HG03571 (cell line): Measurements from ENCODE around the gene MSANTD1.

ENCODE experiments used
- ATAC-seq: cut with Tn5 transposase; IDR thresholded peaks from one replicate; pipeline ENCODE4 v1.9.1; 2021; ENCODE audit not compliant: unreplicated experiment

MSANTD1 gene

DNA sequence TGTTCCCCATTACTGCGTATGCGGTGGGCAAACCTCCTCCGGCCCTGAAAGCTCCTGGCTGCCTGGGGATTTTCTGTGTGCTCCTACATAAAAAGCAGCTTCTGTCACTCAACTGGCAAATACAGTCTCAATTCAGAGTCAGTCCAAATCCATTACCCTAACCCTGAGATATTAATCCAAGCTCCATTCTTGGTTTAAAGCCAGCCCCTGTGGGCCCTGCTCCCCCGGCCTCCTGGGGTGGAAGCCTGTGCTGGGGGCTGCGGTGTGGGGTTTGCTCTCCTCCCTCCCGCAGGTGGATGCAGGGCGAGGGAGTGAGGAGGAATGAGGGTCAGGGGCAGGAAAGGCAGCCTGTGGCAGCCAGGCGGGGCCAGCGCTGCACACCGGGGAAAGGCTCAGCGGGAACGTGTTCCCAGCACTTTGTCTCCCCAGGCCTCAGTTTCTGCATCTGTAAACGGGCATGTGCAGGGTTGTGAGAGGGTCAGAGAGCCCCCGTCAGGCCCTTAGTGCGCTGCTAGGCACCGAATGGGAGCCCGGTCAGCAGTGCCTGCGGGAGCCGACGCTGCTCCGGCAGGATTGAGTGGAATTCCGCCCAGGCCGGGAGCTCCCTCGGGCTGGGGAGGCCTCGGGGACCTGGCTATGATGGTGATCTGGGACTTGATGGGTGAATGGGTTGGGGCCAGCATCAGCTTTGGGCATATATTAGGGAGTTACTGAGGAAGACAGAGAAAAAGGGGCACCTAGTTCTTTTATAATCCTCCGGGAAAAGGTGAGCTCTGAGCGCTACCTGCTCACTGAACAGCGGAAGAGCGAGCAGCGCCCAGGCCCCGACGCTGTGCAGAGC lies 37.6 kb downstream of the MSANTD1 start:
- no peak for ATAC-seq

GRCh38 chr4:3287271-3287971 lies 38.5 kb downstream of the MSANTD1 start:
- ATAC-seq, result no peak

DNA sequence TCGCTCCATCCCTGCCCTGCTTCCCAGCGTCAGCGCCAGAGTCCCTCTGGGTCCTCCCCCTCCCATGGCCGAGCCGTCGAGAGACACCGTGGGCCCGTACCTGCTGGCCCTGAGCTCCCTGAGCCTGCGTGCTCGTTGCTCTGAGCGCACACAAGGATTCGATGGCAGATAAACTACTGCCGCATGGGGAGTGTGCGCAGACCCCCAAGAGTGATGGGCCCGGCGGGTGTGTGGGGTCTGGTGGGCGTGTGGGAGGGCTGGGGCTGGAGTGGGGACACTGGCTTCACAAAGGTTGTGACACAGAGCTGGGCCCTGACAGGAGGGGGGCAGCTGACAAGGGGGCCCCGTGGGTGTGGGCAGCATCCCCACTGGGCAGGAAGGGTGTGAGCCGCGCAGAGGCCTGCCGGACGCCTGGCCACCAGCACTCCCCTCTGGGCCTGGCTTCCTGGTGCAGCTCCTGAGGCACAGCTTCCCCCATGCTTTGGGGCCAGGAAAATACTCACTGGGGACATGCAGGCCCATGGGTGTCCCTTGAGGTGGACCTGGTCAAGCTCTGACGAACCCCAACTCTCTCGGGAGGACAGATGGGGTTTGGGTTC lies 39.1 kb downstream of the MSANTD1 start:
- no peak for ATAC-seq

DNA sequence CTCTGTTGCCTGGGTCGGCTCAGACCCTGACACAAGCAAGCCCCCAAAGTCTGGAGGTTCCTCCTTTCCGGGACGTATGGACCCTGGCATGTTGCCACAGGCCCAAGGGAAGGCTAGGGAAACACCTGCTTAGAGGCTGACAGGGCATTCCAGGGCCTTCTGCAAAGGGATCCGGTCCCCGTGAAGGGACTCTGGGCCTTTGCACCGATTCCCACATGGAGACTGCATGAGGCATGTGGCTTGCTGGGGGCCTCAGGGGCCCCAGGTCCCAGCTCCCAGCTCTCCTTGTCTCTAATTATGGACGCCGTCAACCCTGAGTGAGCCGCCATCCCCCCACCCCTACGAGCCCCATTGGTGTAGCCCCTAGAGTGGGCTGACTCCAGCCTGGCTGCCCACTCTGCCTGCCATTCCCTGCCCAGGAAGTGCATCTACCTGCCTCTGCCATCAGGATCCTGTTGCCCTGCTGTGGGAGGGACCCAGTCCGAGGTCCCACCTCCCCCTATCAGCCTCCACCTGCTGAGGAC lies 39.7 kb downstream of the MSANTD1 start:
- ATAC-seq, result no peak

- no peak for ATAC-seq
Observed at GRCh38 chr4:3290476-3290875, 41.5 kb downstream of the MSANTD1 start.

DNA sequence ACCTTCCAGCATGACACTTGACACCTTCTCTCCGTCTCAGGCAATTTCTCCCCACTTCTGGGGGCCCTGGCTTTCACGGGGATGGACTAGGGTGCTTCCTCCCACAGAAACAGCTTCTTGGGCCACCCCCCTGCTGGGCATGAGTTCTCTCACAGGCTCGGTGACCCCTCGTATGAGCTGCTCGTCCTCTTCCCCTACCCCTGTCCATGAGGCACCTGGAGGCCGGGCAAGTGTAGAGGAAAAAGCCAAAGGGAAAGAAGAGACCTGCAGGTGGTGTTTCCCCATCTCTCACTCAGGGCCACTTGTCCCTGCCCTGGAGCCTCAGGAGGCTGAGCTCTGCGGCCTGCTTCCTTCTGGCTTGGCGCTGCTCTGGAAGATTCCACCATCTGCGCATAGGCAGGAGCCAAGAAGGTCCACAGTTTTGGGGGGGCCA lies 41.9 kb downstream of the MSANTD1 start:
- ATAC-seq, result no peak

- ATAC-seq, result no peak
Observed at GRCh38 chr4:3291411-3291968, 42.5 kb downstream of the MSANTD1 start.

- peak; percentile 18 for ATAC-seq
Observed at GRCh38 chr4:3291969-3292570, 43.1 kb downstream of the MSANTD1 start.

DNA sequence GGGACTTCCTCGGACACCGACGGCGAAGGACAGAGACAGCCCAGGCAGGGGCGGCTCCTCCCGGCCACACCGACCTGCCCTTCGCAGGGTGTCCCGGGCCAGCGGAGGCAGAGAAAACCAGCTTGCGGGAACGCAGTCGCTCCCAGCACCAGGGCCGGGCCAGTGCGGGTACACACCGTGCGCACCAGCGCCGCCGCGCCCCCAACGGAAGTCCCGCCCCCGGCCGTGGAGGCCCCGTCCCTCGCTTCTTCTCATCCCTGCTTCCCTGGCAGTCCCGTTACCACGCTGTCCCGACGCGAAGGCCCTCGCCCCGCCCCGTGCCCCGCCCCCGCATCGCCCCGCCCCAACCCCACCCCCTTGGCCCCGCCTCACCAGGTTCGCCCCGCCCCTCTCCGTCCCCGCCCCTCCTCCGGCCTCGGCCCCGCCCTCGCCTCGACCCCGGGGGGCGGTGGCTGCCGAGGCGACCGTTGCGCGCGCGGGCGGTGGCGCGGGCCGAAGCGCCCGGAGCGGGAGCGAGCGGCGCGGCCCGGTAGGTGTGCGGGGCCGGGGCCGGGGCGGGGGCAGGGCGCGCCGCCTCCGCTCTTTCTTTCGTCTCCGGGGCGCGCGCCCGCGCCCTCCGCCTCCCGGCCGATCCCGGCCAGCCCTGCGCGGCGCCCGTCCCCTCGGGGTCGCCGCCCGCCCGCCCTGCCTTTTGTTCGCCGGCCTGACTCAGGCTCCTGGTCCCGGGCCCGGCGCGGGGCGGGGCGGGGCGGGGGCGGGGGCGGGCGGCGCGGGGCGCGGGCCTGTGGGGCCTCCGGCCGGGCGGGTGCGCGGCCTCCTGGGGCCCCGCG lies 43.8 kb downstream of the MSANTD1 start, which contains the start of gene RGS12:
Gene RGS12 (plus strand): TSS at position 451 of the 830 bp plus-strand sequence. CDS start 23,150 bp downstream, outside the sequence.
- ATAC-seq, result peak; percentile 72

- ATAC-seq, result no peak
Observed at GRCh38 chr4:3293401-3294391, 44.7 kb downstream of the MSANTD1 start.

DNA sequence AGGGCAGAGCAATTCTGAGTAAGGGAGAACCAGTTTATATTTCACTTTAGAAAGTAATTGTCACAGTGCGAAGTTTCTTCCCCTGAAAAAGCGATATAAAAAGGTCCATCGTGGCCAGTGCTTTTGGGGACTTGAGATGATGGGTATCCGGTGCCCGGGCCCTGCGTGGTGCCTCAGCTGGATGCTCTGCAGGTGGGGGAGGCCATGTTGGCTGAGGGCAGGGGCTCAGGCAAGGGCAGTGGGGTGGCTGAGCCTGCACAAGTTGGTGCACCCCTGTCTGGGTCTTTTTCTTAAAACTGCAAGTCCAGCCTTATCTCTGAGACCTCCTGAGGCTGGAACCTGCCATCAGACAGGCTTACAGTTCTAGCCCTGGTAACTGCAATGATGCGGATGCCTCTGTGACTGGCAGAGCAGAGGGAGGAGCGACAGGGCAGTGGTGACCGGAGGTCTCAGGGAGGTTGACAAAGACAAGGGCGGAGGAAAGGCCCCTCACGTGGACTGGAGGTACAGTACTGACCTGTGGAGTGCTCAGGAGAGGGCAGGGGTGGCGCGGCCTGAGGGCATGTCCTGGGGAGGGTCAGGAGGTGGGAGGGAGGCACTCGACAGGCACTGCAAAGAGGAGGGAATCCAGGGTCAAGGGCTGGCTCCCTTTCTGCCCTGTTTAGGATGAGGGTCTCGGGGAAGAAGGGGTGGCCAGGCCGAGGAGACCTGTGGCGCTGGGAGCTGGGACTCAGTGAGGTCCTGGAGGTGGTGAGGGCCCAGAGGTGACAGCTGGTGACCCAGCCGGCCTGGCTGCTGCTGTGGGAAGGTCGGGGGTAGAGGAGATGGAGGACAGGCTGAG lies 45.7 kb downstream of the MSANTD1 start:
- no peak for ATAC-seq

DNA sequence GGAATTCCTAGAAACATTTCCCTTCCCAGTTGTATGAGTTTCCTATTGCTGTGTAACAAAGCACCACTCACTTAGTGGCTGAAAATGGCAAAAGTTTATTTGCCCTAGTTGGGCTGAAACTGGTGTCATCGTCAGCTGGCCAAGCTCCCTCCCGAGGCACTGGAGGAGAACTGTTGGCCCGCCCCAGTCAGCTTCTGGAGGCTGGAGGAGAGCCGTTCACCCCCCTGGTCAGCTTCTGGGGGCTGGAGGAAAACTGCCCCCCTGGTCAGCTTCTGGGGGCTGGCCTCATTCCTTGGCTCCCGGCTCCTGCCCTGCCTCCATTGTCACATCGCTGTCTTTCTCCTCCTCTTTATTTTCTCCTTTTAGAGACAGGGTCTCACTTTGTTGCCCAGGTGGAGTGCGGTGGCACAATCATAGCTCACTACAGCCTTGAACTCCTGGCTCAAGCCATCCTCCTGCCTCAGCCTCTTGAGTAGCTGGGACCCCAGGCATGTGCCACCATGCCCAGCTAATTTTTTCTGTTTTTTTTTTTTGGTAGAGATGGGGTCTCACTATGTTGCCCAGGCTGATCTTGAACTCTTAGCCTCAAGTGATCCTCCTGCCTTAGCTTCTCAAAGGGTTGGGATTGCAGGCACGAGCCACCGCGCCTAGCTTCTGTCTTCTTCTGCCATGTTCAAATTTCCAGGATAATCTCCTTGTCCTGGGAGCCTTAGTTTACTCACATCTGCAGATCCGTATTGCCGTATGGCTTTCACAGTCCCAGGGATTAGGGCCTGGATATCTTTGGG lies 47.1 kb downstream of the MSANTD1 start:
- no peak for ATAC-seq

- no peak for ATAC-seq
Observed at GRCh38 chr4:3296651-3297050, 47.7 kb downstream of the MSANTD1 start.

GRCh38 chr4:3297066-3297859 lies 48.3 kb downstream of the MSANTD1 start:
- no peak for ATAC-seq

DNA sequence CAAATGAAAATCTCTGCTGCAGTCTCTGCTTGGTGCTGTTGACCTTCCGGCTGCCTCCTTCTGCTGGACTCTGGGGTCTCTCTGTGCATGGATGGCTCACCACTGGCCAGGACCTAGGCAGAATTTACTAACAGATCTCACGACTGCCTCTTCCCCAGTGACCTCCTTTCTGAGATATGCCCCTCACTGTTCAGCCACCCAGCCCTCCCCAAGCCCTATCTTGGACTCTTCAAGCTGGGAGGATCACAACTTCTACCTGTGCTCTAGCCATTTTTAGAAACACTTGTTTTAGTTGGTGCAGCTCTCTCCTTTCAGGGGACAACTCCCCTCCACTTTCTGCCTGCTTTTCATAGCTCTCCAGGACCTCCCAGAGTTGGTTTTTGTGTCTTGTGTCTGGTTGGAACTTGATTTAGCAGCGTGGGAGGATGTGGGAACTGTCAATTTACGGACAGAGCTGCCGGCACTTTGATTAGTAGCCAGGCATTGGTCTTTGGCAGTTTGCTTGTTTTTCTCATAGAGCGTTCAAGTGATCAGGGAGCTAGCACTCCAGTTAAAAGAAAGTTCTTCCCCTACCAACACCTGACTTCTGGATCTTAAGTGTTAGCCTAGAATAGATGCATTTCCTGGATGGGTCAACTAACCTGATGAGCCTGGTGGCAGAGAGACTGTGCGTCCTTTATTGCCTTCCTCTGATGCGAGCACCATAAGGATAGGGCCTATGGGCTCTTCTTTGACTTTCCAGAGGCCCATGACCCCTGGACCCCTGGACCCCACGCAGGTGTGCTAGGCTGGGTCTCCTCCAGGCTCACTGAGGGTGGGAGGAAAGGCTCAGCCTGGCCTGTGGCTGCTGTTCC lies 50.4 kb downstream of the MSANTD1 start:
- no peak for ATAC-seq
